ENCODE measurements around the gene LRRC42.

- no peak for TF ChIP-seq CTCF (IDR thresholded peaks at IDR 0.05)
- no peak for TF ChIP-seq POLR2A (IDR thresholded peaks at IDR 0.05)
Observed at GRCh38 chr1:54011316-54012007, 65.3 kb downstream of the LRRC42 start.
